H1 (cell line): Measurements from ENCODE around the gene MPIG6B.

Experiments
- EZH2 ChIP-seq: fragments of 200-600 bp; sonication (generic); IDR thresholded peaks from 2 replicates; pipeline ENCODE4 v1.7.1; 2012; ENCODE audit warnings: low read depth, mild to moderate bottlenecking, moderate library complexity, low read length, inconsistent platforms; ENCODE audit not compliant: severe bottlenecking
- POLR2A ChIP-seq, 2 experiments: IDR thresholded peaks; 1 replicate in 1 of 2; 2 replicates in 1 of 2; pipeline ENCODE4 v1.6.1; 2011; ENCODE audit warnings: low read depth in 2 of 2, low read length in 2 of 2, mild to moderate bottlenecking in 2 of 2; ENCODE audit errors: control extremely low read depth in 1 of 2
- RXRA ChIP-seq: IDR thresholded peaks from 2 replicates; pipeline ENCODE4 v1.6.1; 2011; ENCODE audit warnings: low read depth, mild to moderate bottlenecking, low read length, moderate library complexity; ENCODE audit not compliant: insufficient read depth
- TAF1 ChIP-seq: IDR thresholded peaks from 2 replicates; pipeline ENCODE4 v1.6.1; 2011; ENCODE audit warnings: mild to moderate bottlenecking, low read depth, low read length
- TF ChIP-seq, protein P1 (sequence below): IDR thresholded peaks from 2 replicates; pipeline ENCODE4 v1.6.1; 2012; ENCODE audit warnings: inconsistent platforms

- TF ChIP-seq RXRA (no peak), EZH2 (no peak), POLR2A (IDR thresholded peaks at IDR 0.05; ENCODE audit: control extremely low read depth in 1 of 2, low read depth in 2 of 2, low read length in 2 of 2) (no peak), TAF1 (no peak)
- TF ChIP-seq, protein P1, sequence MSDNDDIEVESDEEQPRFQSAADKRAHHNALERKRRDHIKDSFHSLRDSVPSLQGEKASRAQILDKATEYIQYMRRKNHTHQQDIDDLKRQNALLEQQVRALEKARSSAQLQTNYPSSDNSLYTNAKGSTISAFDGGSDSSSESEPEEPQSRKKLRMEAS, result no peak
These were observed 41.0 kb downstream of the MPIG6B start for GRCh38 chr6:31764198-31764597.
